ENCODE measurements around the gene ATG16L1. TPM values are rescaled to one million over a fixed set of nuclear protein-coding genes. Genes with fewer than 3 reads are reported as not detected.

Gene ATG16L1
- total and polyA plus RNA-seq, 8 donors: 7.4 to 15.0 (median 10.5) TPM

DNA sequence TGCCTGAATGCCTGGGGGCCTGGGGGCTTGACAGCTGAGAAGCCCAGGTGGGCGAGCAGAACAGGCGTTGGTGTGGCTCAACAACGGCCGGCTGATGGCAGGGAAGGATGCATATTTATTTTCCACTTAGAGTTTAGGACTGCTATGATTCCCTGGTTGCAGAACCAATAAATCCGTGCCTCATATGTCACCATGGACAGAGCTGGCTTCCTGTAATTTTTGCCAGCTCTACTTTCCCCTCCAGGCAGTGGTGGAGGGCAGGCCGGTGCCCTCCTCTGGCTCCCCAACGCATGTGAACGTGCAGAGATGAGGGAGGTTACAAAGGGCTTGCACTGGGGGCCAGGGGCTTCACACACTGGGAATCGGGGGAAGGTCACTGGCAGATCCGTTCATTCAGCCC, 74.3 kb downstream of the ATG16L1 start:
- DNase-seq (no peak), ATAC-seq (no peak), FAIRE-seq (no peak)
- Histone ChIP-seq H3K9me3 (no peaks in the 10 kb centered on the region), H3K4me3 (no peak overlapping the region), H3K27me3 (no peaks in the 10 kb centered on the region), H3K27ac (no peak overlapping the region), H3K36me3 (no peaks in the 10 kb centered on the region), H3K4me1 (no peaks in the 10 kb centered on the region)
- intact Hi-C loops (cut with DNase I): no loop called here
- 61 to 71% methylated on average over 10 of the region's 10 CpGs for WGBS, 2 donors
- TF ChIP-seq, protein P1, sequence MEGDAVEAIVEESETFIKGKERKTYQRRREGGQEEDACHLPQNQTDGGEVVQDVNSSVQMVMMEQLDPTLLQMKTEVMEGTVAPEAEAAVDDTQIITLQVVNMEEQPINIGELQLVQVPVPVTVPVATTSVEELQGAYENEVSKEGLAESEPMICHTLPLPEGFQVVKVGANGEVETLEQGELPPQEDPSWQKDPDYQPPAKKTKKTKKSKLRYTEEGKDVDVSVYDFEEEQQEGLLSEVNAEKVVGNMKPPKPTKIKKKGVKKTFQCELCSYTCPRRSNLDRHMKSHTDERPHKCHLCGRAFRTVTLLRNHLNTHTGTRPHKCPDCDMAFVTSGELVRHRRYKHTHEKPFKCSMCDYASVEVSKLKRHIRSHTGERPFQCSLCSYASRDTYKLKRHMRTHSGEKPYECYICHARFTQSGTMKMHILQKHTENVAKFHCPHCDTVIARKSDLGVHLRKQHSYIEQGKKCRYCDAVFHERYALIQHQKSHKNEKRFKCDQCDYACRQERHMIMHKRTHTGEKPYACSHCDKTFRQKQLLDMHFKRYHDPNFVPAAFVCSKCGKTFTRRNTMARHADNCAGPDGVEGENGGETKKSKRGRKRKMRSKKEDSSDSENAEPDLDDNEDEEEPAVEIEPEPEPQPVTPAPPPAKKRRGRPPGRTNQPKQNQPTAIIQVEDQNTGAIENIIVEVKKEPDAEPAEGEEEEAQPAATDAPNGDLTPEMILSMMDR (IDR thresholded peaks at IDR 0.05): no peak

DNA sequence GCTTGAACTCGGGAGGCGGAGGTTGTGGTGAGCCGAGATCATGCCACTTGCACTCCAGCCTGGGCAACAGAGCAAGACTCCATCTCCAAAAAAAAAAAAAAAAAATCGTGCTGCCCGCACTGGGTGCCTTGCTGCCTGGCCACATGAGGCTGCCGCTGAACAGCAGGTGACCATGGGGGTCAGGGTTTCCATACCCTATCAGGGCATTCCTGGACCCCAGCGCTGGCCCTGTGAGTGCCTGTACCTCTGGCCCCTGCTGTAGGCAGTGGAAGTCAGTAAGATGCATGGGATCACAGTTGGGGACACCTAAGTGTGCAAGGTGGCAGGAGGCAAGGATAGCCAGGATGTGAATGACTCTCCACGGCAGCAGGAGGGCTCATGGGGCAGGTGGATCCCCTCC, 75.0 kb downstream of the ATG16L1 start:
- TF ChIP-seq, protein P1 (IDR thresholded peaks at IDR 0.05): no peak
- Histone ChIP-seq H3K4me1 (no peaks in the 10 kb centered on the region), H3K36me3 (no peaks in the 10 kb centered on the region), H3K9me3 (no peaks in the 10 kb centered on the region), H3K27me3 (no peaks in the 10 kb centered on the region), H3K4me3 (no peak overlapping the region), H3K27ac (no peak overlapping the region)
- no peak for ATAC-seq
- no peak for FAIRE-seq
- 66 to 84% methylated on average over 8 of the region's 8 CpGs for WGBS, 2 donors
- intact Hi-C loops (cut with DNase I): no loop called here
- no peak for DNase-seq

DNA sequence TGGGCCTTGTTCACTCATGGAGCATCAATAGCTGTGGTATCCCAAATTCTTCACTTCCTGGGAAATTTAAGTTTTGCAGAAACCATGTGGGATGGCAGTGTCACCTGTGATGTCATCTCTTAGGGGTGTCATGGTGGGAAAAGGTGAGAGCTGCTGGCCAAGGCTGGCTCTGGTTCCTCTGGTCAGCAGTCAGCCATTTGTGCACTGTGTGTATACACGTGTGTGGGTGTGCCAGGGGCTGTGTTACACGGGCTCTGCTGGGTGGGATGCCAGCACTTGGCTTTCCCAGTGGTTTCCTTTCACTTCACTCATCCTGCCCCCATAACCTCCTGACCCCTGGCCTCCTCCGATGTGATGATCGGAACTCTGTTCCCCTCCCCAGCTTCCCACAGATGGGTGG, 77.4 kb downstream of the ATG16L1 start:
- no peak overlapping the region for H3K27ac ChIP-seq
- no peak for ATAC-seq
- no peaks in the 10 kb centered on the region for H3K4me1 ChIP-seq
- H3K9me3 ChIP-seq: no peaks in the 10 kb centered on the region
- H3K4me3 ChIP-seq: no peak overlapping the region
- TF ChIP-seq, protein P1 (IDR thresholded peaks at IDR 0.05): no peak
- no peak for FAIRE-seq
- no peak for DNase-seq
- WGBS, 2 donors: 77 to 82% methylated on average over 4 of the region's 4 CpGs
- intact Hi-C loops (cut with DNase I): no loop called here
- H3K27me3 ChIP-seq: no peaks in the 10 kb centered on the region
- no peaks in the 10 kb centered on the region for H3K36me3 ChIP-seq

DNA sequence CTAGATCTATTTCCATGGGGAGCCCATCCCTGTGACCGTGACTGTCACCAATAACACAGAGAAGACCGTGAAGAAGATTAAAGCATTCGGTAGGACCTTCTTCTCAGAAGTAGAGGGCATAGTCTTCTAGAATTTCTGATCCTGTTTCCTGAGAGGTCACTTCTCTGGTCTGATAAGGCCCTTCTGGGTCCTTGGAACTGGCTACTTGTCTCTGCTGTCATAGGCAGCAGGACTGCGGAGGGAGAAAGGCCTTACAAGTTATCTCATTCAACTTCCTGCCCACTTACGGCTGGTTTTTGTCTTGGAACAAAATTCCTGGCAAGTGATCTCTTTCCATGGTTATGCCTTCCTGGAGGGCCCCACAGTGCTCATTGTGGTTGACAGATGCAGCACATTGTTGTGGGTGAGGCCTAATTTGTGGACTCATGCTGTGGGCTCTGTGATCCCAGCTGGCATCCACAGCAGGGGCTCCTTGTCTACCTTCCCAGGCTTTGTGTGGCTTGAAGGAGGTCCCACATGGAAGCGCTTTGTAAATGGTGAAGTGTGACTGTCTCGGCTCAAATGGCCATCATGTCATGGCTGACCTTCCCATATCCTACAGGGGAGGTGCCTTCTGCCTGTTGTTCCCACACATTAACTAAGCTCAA, 78.1 kb downstream of the ATG16L1 start:
- H3K4me3 ChIP-seq: no peak overlapping the region
- intact Hi-C loops (cut with DNase I): no loop called here
- FAIRE-seq: no peak
- H3K27me3 ChIP-seq: no peaks in the 10 kb centered on the region
- no peaks in the 10 kb centered on the region for H3K9me3 ChIP-seq
- DNase-seq: no peak
- no peaks in the 10 kb centered on the region for H3K36me3 ChIP-seq
- TF ChIP-seq, protein P1 (IDR thresholded peaks at IDR 0.05): no peak
- no peaks in the 10 kb centered on the region for H3K4me1 ChIP-seq
- no peak overlapping the region for H3K27ac ChIP-seq
- no peak for ATAC-seq
- 75 to 80% methylated on average over 7 of the region's 7 CpGs for WGBS, 2 donors

DNA sequence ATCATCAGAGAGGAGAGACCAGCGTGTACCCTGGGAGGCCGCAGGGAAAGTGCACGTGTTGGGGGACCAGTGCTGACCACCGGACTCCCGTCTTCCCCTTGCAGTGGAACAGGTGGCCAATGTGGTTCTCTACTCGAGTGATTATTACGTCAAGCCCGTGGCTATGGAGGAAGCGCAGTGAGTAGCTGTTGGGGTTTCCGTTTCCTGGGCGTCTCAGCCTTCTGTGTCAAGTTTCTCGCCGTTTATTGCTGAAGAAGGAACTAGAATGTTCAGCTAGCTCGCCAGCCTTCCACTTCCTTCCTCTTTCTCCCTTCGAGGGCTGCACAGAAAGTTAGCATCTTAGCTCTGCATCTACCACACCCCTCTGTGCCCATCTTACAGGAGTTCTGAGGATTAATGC, 80.1 kb downstream of the ATG16L1 start:
- Histone ChIP-seq H3K27me3 (no peaks in the 10 kb centered on the region), H3K9me3 (no peaks in the 10 kb centered on the region), H3K36me3 (no peaks in the 10 kb centered on the region), H3K4me3 (no peak overlapping the region), H3K27ac (peak overlapping the region in 2 of 4 donors; percentile 52 to 61), H3K4me1 (no peaks in the 10 kb centered on the region)
- 63 to 74% methylated on average over 15 of the region's 15 CpGs for WGBS, 2 donors
- TF ChIP-seq, protein P1 (IDR thresholded peaks at IDR 0.05): no peak
- DNase-seq (peak in 1 of 6 donors; percentile 67), FAIRE-seq (no peak), ATAC-seq (peak in 3 of 4 donors; percentile 56 to 86 (median 84))
- intact Hi-C loops (cut with DNase I): no loop called here
